MV-4-11 (cell line): ENCODE results near the gene UQCRHL.

Experiments
- DNase-seq: peaks from one replicate; lab custom pipeline; 2025; lab: John Stamatoyannopoulos, UW

Gene UQCRHL

GRCh38 chr1:15757575-15758342, 49.7 kb downstream of the UQCRHL start:
- DNase-seq: no peak
